ENCODE data around the gene GLE1. TPM values are rescaled to one million over a fixed set of nuclear protein-coding genes. Genes with fewer than 3 reads are reported as not detected.

GLE1 gene
- total and polyA plus RNA-seq, 2 experiments from 2014 or later = 13.3 to 19.5 TPM

GRCh38 chr9:128553728-128554127 lies 49.2 kb downstream of the GLE1 start:
- H4K20me1 ChIP-seq (ENCODE audit: insufficient read depth, poor library complexity, severe bottlenecking) = peaks cover 19% of the 10 kb centered on the region
- peak; percentile 45 for DNase-seq (ENCODE audit: low spot score)

GRCh38 chr9:128554155-128554862 lies 49.8 kb downstream of the GLE1 start:
- Histone ChIP-seq H3K36me3 (replicated peaks; ENCODE audit: insufficient read depth, low read depth) (no peaks in the 10 kb centered on the region), H2AFZ (no peak overlapping the region), H3K79me2 (peaks cover 55% of the 10 kb centered on the region), H3K4me3 (peak overlapping the region; percentile 97), H4K20me1 (ENCODE audit: insufficient read depth, poor library complexity, severe bottlenecking) (peaks cover 19% of the 10 kb centered on the region), H3K9me3 (ENCODE audit: low read depth) (no peaks in the 10 kb centered on the region), H3K27ac (peak overlapping the region; percentile 97), H3K4me1 (ENCODE audit: insufficient read depth) (peaks cover 59% of the 10 kb centered on the region), H3K4me2 (peak overlapping the region; percentile 77), H3K9me2 (replicated peaks; ENCODE audit: insufficient read depth) (no peaks in the 10 kb centered on the region), H3K27me3 (no peaks in the 10 kb centered on the region)
- 15% methylated on average over 5 of the region's 5 CpGs for WGBS (ENCODE audit: low lambda C conversion rate, missing lambda C conversion rate)
- no peak for TF ChIP-seq CTCF (IDR thresholded peaks at IDR 0.05; ENCODE audit: poor library complexity)
- no peak for TF ChIP-seq EZH2 (IDR thresholded peaks at IDR 0.05; ENCODE audit: borderline replicate concordance)
- no peak for TF ChIP-seq EZH2phosphoT487 (IDR thresholded peaks at IDR 0.05; ENCODE audit: low read depth, severe bottlenecking, unreplicated experiment)
- peak; percentile 84 for DNase-seq (ENCODE audit: low spot score)

More at GRCh38 chr9:128553728-128554127, 49.2 kb downstream of the GLE1 start:
- Histone ChIP-seq H3K4me1 (ENCODE audit: insufficient read depth) (peaks cover 53% of the 10 kb centered on the region), H3K36me3 (replicated peaks; ENCODE audit: insufficient read depth, low read depth) (no peaks in the 10 kb centered on the region), H3K79me2 (peaks cover 53% of the 10 kb centered on the region), H3K9me3 (ENCODE audit: low read depth) (no peaks in the 10 kb centered on the region), H3K4me3 (peak overlapping the region; percentile 97), H3K4me2 (peak overlapping the region; percentile 77), H3K9me2 (replicated peaks; ENCODE audit: insufficient read depth) (no peaks in the 10 kb centered on the region), H2AFZ (no peak overlapping the region), H3K27me3 (no peaks in the 10 kb centered on the region), H3K27ac (peak overlapping the region; percentile 97)
- TF ChIP-seq EZH2 (IDR thresholded peaks at IDR 0.05; ENCODE audit: borderline replicate concordance) = no peak
- no peak for TF ChIP-seq CTCF (IDR thresholded peaks at IDR 0.05; ENCODE audit: poor library complexity)
- TF ChIP-seq EZH2phosphoT487 (IDR thresholded peaks at IDR 0.05; ENCODE audit: low read depth, severe bottlenecking, unreplicated experiment) = no peak
- 44% methylated on average over 6 of the region's 6 CpGs for WGBS (ENCODE audit: low lambda C conversion rate, missing lambda C conversion rate)

DNA sequence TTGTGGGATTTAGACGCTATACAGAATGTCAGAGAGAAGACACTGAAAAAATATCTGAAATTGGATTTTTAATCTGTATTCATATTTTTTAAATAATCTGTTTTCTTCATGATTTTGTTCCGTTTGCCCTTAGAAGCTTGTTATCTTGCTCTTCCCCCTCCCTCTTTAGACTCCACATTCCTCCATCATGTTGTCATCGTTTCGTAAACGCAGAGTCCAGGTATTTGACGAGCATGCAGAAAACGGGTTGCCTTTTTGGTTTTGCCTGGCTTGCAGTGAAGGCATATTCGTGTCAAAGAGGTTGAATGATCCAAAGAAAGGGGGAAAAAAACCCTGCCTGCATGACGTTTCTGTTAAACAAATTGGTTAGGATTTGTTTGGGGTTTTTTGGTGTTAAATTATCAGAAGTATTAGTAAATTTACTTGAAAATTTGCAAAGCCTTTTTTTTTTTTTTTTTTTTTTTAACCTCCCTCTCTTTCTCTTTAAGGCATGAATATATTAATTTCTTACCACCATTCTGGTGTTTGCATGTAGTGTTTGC lies 50.7 kb downstream of the GLE1 start:
- Histone ChIP-seq H3K79me2 (peaks cover 63% of the 10 kb centered on the region), H3K4me1 (ENCODE audit: insufficient read depth) (peaks cover 63% of the 10 kb centered on the region), H3K27ac (peak overlapping the region; percentile 97), H3K36me3 (replicated peaks; ENCODE audit: insufficient read depth, low read depth) (no peaks in the 10 kb centered on the region), H3K9me2 (replicated peaks; ENCODE audit: insufficient read depth) (no peaks in the 10 kb centered on the region), H3K4me2 (peak overlapping the region; percentile 77), H3K27me3 (no peaks in the 10 kb centered on the region), H3K4me3 (peak overlapping the region; percentile 2), H3K9me3 (ENCODE audit: low read depth) (no peaks in the 10 kb centered on the region), H4K20me1 (ENCODE audit: insufficient read depth, poor library complexity, severe bottlenecking) (peaks cover 23% of the 10 kb centered on the region), H2AFZ (no peak overlapping the region)
- peak; percentile 73 for DNase-seq (ENCODE audit: low spot score)
- TF ChIP-seq EZH2phosphoT487 (IDR thresholded peaks at IDR 0.05; ENCODE audit: low read depth, severe bottlenecking, unreplicated experiment) (no peak), EZH2 (IDR thresholded peaks at IDR 0.05; ENCODE audit: borderline replicate concordance) (no peak), CTCF (IDR thresholded peaks at IDR 0.05; ENCODE audit: poor library complexity) (no peak)
- WGBS (ENCODE audit: low lambda C conversion rate, missing lambda C conversion rate) = 9% methylated on average over 9 of the region's 9 CpGs
